DMS153 treated with DMSO at 0.1 percent for 48 hours (cell line): ENCODE data around the gene CKLF.
A peak's percentile ranks its signal among the peaks of the same experiment; 100 is the strongest.

Experiments used
- DNase-seq: peaks from one replicate; lab custom pipeline; 2025; ENCODE audit not compliant: unreplicated experiment; lab: John Stamatoyannopoulos, UW

The CKLF gene

GRCh38 chr16:66541388-66542355, 10.7 kb upstream of the CKLF start:
- no peak for DNase-seq

DNA sequence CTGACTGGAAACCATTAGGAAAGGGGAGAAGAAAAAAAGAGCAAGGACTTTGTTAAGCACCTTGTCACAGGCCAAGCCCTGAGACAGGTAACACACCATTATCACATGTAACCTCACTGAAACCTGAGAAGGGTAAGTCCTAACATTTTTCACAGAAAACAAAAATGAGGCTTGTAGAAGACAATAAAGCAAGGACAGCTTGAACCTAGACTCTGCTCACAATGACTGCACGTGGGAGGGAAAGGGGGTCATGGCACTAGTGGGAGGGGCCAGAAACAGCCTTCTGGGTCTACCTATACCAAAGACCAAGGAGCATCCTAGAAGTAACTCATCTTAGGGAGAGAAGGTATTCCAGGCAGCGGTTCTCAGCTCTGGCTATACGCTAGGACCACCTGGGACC, 10.0 kb upstream of the CKLF start:
- no peak for DNase-seq

DNA sequence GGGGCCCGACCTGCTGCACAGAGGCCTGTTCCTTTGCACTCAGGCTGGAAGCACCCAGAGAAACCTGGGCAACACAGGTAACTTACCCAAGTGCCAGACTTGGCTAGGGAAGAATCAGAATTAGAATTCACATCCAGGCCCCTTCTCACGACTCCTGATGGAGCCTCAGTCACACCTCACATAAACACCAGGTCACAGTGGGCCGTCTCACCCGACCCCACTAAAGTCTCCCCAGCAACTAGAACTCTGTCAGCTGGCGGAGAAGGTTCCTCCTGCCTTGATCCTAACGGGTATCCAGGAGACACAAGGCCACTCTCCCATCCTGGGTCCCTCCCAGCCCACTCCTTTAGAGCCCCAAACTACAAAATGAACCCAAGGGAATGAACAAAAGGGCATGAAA, 8.8 kb upstream of the CKLF start:
- DNase-seq: no peak

GRCh38 chr16:66544016-66544757, 8.2 kb upstream of the CKLF start:
- no peak for DNase-seq

GRCh38 chr16:66547101-66547989, 5.0 kb upstream of the CKLF start:
- DNase-seq: no peak

DNA sequence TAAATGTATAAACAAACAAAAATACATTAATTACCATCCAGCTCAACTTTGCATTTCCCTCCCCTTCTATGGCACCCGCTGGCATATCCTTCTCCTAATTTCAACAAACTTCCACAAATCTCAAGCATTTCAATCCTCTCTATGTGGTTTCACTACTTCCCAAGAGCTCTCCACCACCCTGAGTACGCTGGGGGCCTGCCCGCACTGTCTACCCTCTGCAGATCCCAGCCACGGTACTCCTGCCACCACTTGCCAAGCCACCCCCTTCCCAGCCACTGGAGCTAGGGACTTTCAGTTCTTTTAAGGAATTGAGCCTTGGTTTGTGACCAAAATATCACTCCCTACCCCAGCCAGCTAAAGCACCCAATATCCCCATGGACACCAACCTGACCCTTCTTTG, 4.3 kb upstream of the CKLF start:
- no peak for DNase-seq

GRCh38 chr16:66548868-66549267, 3.5 kb upstream of the CKLF start:
- DNase-seq: no peak

DNA sequence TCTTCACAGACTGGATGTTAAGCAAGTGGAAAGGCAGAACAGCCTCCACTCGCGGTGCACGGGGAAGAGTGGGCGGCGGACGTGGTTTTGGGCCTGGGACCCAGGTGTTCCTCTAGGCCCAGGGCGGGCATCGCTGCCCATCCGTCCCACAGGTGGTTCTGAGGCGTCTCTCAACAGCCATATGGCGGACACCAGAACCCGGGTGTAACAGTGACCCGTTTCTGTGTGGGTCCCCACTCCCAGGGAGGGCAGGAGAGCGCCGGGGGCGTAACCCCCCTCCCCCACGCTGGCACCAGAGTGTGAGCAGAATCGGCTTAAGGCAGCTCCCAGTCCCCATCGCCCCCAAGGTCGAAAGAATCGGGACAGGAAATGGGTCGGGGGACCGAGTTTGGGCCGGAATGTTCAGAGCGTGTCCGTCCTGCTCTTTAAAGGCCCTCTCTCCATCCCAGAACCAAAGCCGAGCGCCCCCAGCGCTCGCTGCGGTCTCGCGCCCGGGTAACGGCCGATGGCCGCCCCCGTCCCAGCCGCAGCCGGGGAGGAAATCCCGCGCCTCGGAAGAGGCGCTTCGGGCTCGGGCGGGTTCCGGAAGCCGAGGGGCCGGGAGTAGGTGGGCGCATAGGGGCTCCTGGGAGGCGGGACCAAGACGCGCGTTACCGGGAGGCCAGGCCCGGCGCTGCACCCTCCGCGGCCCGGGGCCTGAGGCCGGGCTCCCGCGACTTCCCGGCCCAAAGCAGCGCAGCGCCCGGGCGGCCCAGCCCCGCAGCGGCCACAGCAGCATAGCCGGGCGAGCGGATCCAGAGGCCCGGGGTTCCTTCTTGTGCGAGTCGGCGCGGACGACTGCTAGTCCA, 2.9 kb upstream of the CKLF start, which contains the start of gene TK2:
TK2 (minus strand) TSS at position 839 of the 848 bp plus-strand sequence; CDS start at position 778, 61 bp downstream.
- DNase-seq: no peak

GRCh38 chr16:66551348-66551759, 1.0 kb upstream of the CKLF start:
- peak; percentile 33 for DNase-seq

- no peak for DNase-seq
Measured at GRCh38 chr16:66551788-66552285, 539 bp upstream of the CKLF start.

DNA sequence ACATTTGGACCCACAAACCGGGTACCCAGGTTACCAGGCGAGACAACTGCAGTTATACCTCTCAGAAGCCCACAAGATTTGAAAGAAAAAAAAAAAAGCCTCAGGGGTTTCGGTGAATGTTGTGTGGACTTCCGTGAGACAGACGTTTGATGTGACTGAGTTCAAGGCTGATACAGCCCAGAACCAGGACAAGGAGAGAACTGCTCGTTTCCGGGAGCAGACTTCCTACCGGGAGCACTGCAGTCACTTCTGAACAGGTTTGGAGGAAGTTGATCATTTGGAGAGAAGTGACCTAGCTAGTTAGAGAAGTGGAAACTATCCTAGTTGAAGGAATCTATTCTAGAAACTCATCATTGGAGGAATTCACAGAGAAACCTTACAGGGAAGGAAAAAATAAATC, 847 bp downstream of the CKLF start:
- DNase-seq: no peak

- no peak for DNase-seq
Measured at GRCh38 chr16:66554021-66554420, 1.6 kb downstream of the CKLF start.

DNA sequence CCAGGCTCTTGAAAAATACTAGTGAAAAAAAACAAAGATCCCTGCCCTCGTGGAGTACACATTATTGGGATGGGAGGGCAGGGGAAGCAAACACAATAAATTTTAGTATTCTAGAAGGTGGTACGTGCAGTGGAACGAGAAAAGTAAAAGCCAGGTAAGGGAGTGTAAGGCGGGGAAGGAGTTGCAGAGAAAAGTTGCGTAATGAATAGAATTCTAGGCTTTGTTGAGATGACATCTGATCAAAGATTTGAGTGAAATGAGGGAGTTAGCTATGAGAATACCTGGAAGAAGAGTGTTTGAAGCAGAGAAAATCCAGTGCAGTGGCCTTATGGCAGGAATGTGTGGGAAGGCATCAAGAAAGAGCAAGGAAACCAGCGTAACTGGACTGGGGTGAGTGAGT, 2.1 kb downstream of the CKLF start:
- DNase-seq: no peak

DNA sequence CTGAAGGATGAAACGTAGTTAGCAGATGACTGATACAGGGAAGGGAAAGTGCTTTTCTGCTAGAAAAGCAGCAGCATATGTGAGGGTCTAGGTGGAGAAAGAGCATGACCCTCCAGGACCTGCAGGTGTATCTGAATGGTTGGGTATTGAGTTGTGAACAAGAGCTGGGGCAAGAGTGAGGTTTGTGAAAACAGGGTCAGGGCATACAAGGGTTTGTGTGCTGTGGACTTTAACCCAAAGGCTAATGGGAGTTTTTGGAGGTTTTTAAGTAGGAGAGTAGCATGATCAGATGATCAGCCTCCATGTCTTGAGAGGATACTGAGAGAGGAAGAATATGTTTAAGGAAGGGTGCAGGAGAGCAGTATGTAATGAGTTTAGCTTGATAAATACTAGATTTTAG, 7.7 kb downstream of the CKLF start:
- DNase-seq: no peak

DNA sequence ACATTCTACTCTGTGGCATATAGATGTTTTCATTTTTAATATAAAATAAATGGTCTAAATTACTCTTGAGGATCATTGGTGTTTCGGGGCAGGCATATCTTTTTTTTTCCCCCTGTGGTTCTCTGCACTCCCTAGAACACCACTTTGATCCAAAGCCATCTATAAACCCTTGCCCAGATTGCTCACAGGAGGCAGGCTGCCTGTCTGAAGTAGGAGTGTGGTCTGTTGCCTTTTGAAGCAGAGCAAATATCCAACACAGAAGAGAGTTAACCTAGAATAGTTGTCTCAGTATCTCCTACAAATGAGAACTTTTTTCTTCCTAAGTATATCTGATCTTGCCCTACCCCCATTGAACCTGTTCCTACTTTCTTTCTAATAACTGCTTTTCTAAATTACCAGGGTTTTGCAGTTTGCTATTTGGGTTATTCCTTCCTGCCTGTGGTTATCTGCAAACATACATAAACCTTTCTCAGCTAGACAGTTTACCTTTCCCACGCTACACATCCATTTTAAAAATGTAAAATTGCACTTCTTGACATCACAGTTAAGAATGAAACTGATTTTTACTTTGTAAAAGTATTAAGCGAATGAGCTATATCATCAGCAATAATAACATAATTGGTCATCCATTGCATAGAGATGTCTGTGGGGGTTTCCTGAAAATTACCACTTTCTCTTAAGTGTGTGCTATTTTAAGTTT, 9.2 kb downstream of the CKLF start:
- DNase-seq: no peak

DNA sequence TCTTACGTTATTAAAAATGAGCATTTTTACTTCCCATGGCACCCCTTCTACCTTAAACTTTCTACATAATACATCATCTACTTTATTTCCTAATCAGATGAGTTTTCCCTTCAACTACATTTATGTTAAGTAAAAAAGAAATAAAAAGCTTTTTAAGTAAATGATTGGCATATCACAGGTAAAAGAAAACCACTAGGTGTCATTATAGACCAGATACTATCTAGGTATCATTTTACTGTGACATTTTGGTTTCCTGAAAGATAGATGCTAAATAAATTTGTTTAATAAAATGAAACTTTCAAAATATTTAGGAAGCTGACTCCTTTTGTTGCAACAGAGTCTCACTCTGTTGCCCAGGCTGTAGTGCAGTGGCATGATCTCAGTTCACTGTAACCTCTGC, 10.0 kb downstream of the CKLF start:
- no peak for DNase-seq

DNA sequence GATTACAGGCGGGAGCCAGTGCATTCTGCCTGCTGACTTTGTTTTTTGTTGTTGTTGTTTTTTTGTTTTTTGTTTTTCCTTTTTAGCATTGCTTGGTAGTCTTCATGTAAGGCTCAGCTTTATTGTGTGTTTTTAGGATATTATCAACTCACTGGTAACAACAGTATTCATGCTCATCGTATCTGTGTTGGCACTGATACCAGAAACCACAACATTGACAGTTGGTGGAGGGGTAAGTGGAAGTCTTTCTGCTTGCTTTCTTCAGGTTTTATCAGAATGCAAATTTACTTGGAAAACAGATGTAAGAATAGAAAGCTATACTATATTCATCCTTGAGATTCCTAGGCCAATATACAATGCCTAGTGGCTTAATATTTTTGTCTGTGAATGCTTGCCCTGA, 10.6 kb downstream of the CKLF start:
- no peak for DNase-seq

DNA sequence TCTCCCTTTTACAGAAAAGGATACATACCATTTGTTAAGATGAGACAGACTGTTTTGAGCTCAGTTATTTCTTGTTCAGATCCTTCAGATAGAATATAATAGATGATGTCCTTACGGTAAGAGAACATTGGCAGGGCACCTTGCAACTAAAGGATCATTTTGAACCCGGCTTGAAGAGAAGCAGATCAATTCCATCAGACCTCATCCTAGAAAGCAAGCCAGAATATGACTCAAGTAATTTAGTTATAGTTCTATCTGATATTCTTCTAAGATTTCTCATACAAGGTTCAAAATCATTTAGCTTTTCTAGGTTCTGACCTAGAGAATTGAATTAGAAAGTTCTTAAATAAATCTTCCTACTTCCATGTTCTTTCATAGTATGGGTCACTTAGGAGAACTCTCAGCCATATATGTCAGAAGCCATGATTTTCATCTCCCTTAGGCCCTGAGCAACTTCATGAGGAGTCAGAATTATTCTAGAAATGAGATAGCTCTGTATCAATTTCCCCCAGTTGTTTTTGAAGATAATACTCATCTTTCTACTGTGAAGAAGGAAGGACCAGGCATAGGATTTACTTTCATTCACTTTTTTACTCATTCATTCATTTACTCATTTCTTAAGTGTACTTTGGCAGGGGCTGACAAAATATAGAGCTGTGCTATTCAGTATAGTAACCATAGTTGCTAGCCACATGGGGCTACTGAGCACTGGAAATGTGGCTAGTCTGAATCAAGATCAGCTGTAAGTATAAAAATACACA, 11.4 kb downstream of the CKLF start:
- no peak for DNase-seq
